ENCODE data around the gene TGFA. TPM values are rescaled to one million over a fixed set of nuclear protein-coding genes. Genes with fewer than 3 reads are reported as not detected.

Gene TGFA
- total RNA-seq: 3.1 and 4.7 TPM in 2 replicates

DNA sequence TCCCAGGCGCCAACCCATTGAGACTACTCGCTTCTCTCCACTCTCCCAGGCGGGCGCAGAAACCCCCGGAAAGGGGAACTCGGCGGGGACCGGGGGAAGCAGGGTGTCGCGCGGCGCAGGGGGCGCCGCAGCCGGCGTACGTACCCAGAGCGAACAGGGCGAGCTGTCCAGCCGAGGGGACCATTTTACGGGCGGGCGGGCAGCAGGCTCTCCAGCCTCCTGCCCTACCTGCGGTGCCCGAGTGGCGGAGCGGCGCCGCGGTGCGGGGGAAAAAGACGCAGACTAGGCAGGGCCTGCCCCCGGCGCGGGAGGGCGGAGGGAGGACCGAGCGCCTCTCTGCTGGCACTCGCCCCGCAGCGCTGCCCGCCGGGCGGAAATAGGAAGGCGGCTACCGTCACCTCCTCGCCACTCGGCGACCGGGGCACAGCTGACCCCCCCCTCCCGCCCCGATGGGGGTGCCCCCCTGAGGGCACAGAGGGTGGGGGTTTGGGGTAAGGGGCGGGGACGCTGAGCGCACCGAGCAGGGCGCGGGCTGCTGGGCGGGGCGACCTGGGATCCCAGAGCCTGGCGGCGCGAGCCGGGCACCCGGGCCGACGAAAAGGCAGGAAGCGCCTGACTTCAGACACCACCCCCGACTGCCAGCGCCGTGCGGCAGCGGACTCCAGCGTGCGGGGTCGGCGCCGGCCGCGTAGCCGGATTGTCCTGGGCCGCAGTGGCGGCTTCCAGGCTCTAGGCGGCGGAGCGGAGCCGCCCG lies at the start of gene TGFA:
TGFA (minus strand) TSS at position 243 of the 754 bp plus-strand sequence; CDS start at position 184, 59 bp downstream.

Other genes starting within 250 kb of the TGFA start
- gene ADD2, start 214.4 kb upstream of the TGFA start, total RNA-seq: not detected in 2 replicates
- not detected in 2 replicates for gene FIGLA, start 236.8 kb upstream of the TGFA start, total RNA-seq